SK-N-SH treated with all-trans-retinoic acid at 6 μM for 48 hours (cell line): ENCODE results near the gene PPM1G.

Experiments used
- ATAC-seq: fragments of 200-7000 bp; cut with Tn5 transposase; 3 replicates; pipeline ENCODE4 v1.9.1; 2020; ENCODE audit warnings: mild to moderate bottlenecking, moderate library complexity
- BACH2 ChIP-seq: fragments of 250-450 bp; sonication (Bioruptor Pico); IDR thresholded peaks from 2 replicates; pipeline ENCODE4 v1.9.0; 2021; ENCODE audit warnings: mild to moderate bottlenecking, borderline replicate concordance
- CREB5 ChIP-seq: fragments of 250-450 bp; sonication (Bioruptor Pico); IDR thresholded peaks from 2 replicates; pipeline ENCODE4 v1.5.1; 2020; ENCODE audit warnings: low read depth, mild to moderate bottlenecking, moderate library complexity
- CSRNP3 ChIP-seq: fragments of 250-450 bp; sonication (Bioruptor Pico); IDR thresholded peaks from 2 replicates; pipeline ENCODE4 v1.5.1; 2021; ENCODE audit warnings: mild to moderate bottlenecking, moderate library complexity
- GLIS3 ChIP-seq: fragments of 250-450 bp; sonication (Bioruptor Pico); IDR thresholded peaks from 2 replicates; pipeline ENCODE4 v1.5.0; 2020; ENCODE audit warnings: mild to moderate bottlenecking, moderate library complexity
- ISL1 ChIP-seq: fragments of 250-450 bp; sonication (Bioruptor Pico); IDR thresholded peaks from 2 replicates; pipeline ENCODE4 v2.1.2; 2022; ENCODE audit warnings: mild to moderate bottlenecking, moderate library complexity
- OSR1 ChIP-seq: fragments of 250-450 bp; sonication (Bioruptor Pico); IDR thresholded peaks from 2 replicates; pipeline ENCODE4 v1.8.0; 2022; ENCODE audit warnings: moderate library complexity, mild to moderate bottlenecking, inconsistent platforms
- POU6F1 ChIP-seq: fragments of 250-450 bp; sonication (Bioruptor Pico); IDR thresholded peaks from 2 replicates; pipeline ENCODE4 v1.8.0; 2021; ENCODE audit warnings: low read depth, mild to moderate bottlenecking, moderate library complexity, borderline replicate concordance
- RARB ChIP-seq: fragments of 250-450 bp; sonication (Bioruptor Pico); IDR thresholded peaks from 2 replicates; pipeline ENCODE4 v1.8.0; 2021; ENCODE audit warnings: mild to moderate bottlenecking, moderate library complexity
- SNAI2 ChIP-seq: fragments of 250-450 bp; sonication (Bioruptor Pico); IDR thresholded peaks from 2 replicates; pipeline ENCODE4 v1.5.0; 2020; ENCODE audit warnings: mild to moderate bottlenecking, moderate library complexity
- TCF4 ChIP-seq: fragments of 250-450 bp; sonication (Bioruptor Pico); IDR thresholded peaks from 2 replicates; pipeline ENCODE4 v1.8.0; 2021; ENCODE audit warnings: mild to moderate bottlenecking, moderate library complexity, borderline replicate concordance
- TSHZ2 ChIP-seq: fragments of 250-450 bp; sonication (Bioruptor Pico); IDR thresholded peaks from 2 replicates; pipeline ENCODE4 v1.5.0; 2020; ENCODE audit warnings: mild to moderate bottlenecking, moderate library complexity
- ZC3H10 ChIP-seq: fragments of 250-450 bp; sonication (Bioruptor Pico); IDR thresholded peaks from 2 replicates; pipeline ENCODE4 v1.5.1; 2021; ENCODE audit warnings: mild to moderate bottlenecking, moderate library complexity
- ZFP3 ChIP-seq: fragments of 250-450 bp; sonication (Bioruptor Pico); IDR thresholded peaks from 2 replicates; pipeline ENCODE4 v1.5.0; 2020; ENCODE audit warnings: mild to moderate bottlenecking, moderate library complexity
- ZNF565 ChIP-seq: fragments of 450-650 bp; formaldehyde crosslinking; conservative IDR thresholded peaks from 2 replicates; pipeline ENCODE4 v1.5.0; 2020; ENCODE audit warnings: low read depth, mild to moderate bottlenecking, moderate library complexity
- ZNF70 ChIP-seq: fragments of 450-650 bp; formaldehyde crosslinking; IDR thresholded peaks from 2 replicates; pipeline ENCODE4 v1.5.0; 2020; ENCODE audit warnings: mild to moderate bottlenecking, moderate library complexity
- ZNF8 ChIP-seq: fragments of 450-650 bp; formaldehyde crosslinking; IDR thresholded peaks from 2 replicates; pipeline ENCODE4 v1.5.0; 2020; ENCODE audit warnings: mild to moderate bottlenecking, moderate library complexity

PPM1G gene

GRCh38 chr2:27378809-27379290 lies 30.5 kb downstream of the PPM1G start (continued):
- no peak for TF ChIP-seq TSHZ2
- TF ChIP-seq, all 23 proteins: peak for 0

- no peak for TF ChIP-seq ZNF565
- TF ChIP-seq ZFP3 (CRISPR knock-in tag): no peak
- no peak for TF ChIP-seq TSHZ2
- TF ChIP-seq OSR1 (CRISPR knock-in tag): no peak
- TF ChIP-seq ZNF70 (CRISPR knock-in tag): no peak
- no peak for TF ChIP-seq BACH2 (CRISPR knock-in tag)
- no peak for TF ChIP-seq TCF4 (CRISPR knock-in tag)
- no peak for TF ChIP-seq ISL1 (CRISPR knock-in tag)
- TF ChIP-seq RARB (CRISPR knock-in tag): no peak
- no peak for TF ChIP-seq GLIS3 (CRISPR knock-in tag)
- TF ChIP-seq CSRNP3 (CRISPR knock-in tag): no peak
- TF ChIP-seq SNAI2 (CRISPR knock-in tag): no peak
- no peak for TF ChIP-seq ZC3H10 (CRISPR knock-in tag)
- no peak for TF ChIP-seq ZNF8 (CRISPR knock-in tag)
- TF ChIP-seq, all 23 proteins: peak for 0
- ATAC-seq: peak; percentile 9
Measured at GRCh38 chr2:27378096-27378808, 31.1 kb downstream of the PPM1G start.

- TF ChIP-seq GLIS3 (CRISPR knock-in tag) (no peak), CREB5 (peak; percentile 11; the same call in 1 of the 2 replicates)
- ATAC-seq: no peak
Measured at GRCh38 chr2:27377618-27378095, 31.7 kb downstream of the PPM1G start.

- TF ChIP-seq POU6F1 (CRISPR knock-in tag) (peak; percentile 23; the same call in 1 of the 2 replicates), BACH2 (CRISPR knock-in tag) (no peak), SNAI2 (CRISPR knock-in tag) (no peak)
- no peak for ATAC-seq
Measured at GRCh38 chr2:27376866-27377617, 32.3 kb downstream of the PPM1G start.
